ENCODE results near the gene GPC5.

Gene GPC5

DNA sequence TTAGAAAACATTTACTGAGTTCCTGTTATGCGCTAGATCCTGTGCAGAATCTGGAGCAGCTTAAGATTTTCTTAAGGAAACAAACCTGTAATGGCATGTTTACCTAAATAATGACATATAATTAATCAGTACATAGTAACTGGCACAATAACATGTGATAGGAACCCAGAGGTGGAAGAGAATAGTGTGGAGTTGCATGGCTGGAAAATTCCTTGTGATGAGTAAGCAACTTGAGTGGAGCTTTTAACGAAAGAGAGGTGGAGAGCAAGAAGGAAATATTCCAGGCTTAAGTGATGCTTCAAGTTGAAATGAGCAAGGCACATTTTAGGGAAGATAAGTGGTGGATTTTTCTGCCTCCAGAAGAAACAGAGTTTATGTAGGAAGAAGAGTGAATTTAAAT is 9.2 kb upstream of the GPC5 start:
- Histone ChIP-seq H3K79me2 (ENCODE audit: low read length) (no peaks in the 10 kb centered on the region), H3K36me3 (replicated peaks; ENCODE audit: low read depth, low read length) (no peaks in the 10 kb centered on the region), H3K4me2 (ENCODE audit: low read length) (no peak overlapping the region), H3K4me1 (ENCODE audit: low read length) (peaks cover 18% of the 10 kb centered on the region), H3K4me3 (ENCODE audit: low read length) (no peak overlapping the region), H3K27ac (ENCODE audit: low read length) (no peak overlapping the region), H3K9me3 (ENCODE audit: insufficient read depth, low read length) (no peaks in the 10 kb centered on the region), H3K27me3 (ENCODE audit: low read depth, low read length) (no peaks in the 10 kb centered on the region), H3K9ac (ENCODE audit: low read length) (no peak overlapping the region), H2AFZ (ENCODE audit: low read depth, low read length) (no peak overlapping the region), H4K20me1 (ENCODE audit: insufficient read depth, low read length) (no peaks in the 10 kb centered on the region)
- TF ChIP-seq CTCF (IDR thresholded peaks at IDR 0.05; ENCODE audit: low read depth, low read length) (no peak), EZH2phosphoT487 (IDR thresholded peaks at IDR 0.05; ENCODE audit: low read depth) (no peak)

DNA sequence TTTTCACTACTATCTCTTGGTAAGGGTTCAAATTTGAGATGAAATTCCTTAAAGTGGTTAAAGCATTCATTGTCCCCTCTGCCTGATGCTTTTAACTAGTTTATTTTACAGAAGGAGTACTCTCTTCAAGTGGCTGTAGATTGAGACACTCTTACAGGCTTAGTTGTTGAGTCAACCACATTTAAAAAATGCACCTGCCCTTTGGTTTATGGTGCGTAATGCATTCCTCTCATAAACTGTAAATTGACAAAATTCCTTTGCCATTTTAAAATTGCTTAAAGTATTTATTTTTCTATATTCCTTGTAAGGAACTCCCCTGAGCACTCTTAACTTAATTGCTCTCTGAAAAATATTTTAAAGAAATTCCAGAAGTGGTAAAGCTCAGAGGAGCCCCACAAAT is 826 bp upstream of the GPC5 start:
- H3K27ac ChIP-seq (ENCODE audit: low read length), result no peak overlapping the region
- H3K79me2 ChIP-seq (ENCODE audit: low read length), result no peaks in the 10 kb centered on the region
- no peaks in the 10 kb centered on the region for H3K36me3 ChIP-seq (replicated peaks; ENCODE audit: low read depth, low read length)
- peaks cover 18% of the 10 kb centered on the region for H3K27me3 ChIP-seq (ENCODE audit: low read depth, low read length)
- H3K9ac ChIP-seq (ENCODE audit: low read length), result no peak overlapping the region
- H3K4me2 ChIP-seq (ENCODE audit: low read length), result peak overlapping the region; percentile 75
- H3K9me3 ChIP-seq (ENCODE audit: insufficient read depth, low read length), result no peaks in the 10 kb centered on the region
- H2AFZ ChIP-seq (ENCODE audit: low read depth, low read length), result no peak overlapping the region
- TF ChIP-seq CTCF (IDR thresholded peaks at IDR 0.05; ENCODE audit: low read depth, low read length), result no peak
- no peak for TF ChIP-seq EZH2phosphoT487 (IDR thresholded peaks at IDR 0.05; ENCODE audit: low read depth)
- peaks cover 8% of the 10 kb centered on the region for H3K4me1 ChIP-seq (ENCODE audit: low read length)
- peak overlapping the region; percentile 70; the same call in 1 of the 2 replicates for H3K4me3 ChIP-seq (ENCODE audit: low read length)
- H4K20me1 ChIP-seq (ENCODE audit: insufficient read depth, low read length), result no peaks in the 10 kb centered on the region

GRCh38 chr13:91399189-91400062 is 1.0 kb downstream of the GPC5 start:
- H3K79me2 ChIP-seq (ENCODE audit: low read length), result no peaks in the 10 kb centered on the region
- no peaks in the 10 kb centered on the region for H4K20me1 ChIP-seq (ENCODE audit: insufficient read depth, low read length)
- H3K27ac ChIP-seq (ENCODE audit: low read length), result no peak overlapping the region
- H3K36me3 ChIP-seq (replicated peaks; ENCODE audit: low read depth, low read length), result no peaks in the 10 kb centered on the region
- H3K27me3 ChIP-seq (ENCODE audit: low read depth, low read length), result peaks cover 18% of the 10 kb centered on the region
- no peak overlapping the region for H3K9ac ChIP-seq (ENCODE audit: low read length)
- no peaks in the 10 kb centered on the region for H3K9me3 ChIP-seq (ENCODE audit: insufficient read depth, low read length)
- H2AFZ ChIP-seq (ENCODE audit: low read depth, low read length), result no peak overlapping the region
- H3K4me3 ChIP-seq (ENCODE audit: low read length), result peak overlapping the region; percentile 70; the same call in 1 of the 2 replicates
- peak overlapping the region; percentile 75; the same call in 1 of the 2 replicates for H3K4me2 ChIP-seq (ENCODE audit: low read length)
- peaks cover 8% of the 10 kb centered on the region for H3K4me1 ChIP-seq (ENCODE audit: low read length)
- no peak for TF ChIP-seq CTCF (IDR thresholded peaks at IDR 0.05; ENCODE audit: low read depth, low read length)
- TF ChIP-seq EZH2phosphoT487 (IDR thresholded peaks at IDR 0.05; ENCODE audit: low read depth), result no peak

- TF ChIP-seq EZH2phosphoT487 (IDR thresholded peaks at IDR 0.05; ENCODE audit: low read depth) (no peak), CTCF (IDR thresholded peaks at IDR 0.05; ENCODE audit: low read depth, low read length) (no peak)
- H4K20me1 ChIP-seq (ENCODE audit: insufficient read depth, low read length), result no peaks in the 10 kb centered on the region
- no peaks in the 10 kb centered on the region for H3K79me2 ChIP-seq (ENCODE audit: low read length)
- H3K9ac ChIP-seq (ENCODE audit: low read length), result no peak overlapping the region
- no peaks in the 10 kb centered on the region for H3K36me3 ChIP-seq (replicated peaks; ENCODE audit: low read depth, low read length)
- peaks cover 18% of the 10 kb centered on the region for H3K27me3 ChIP-seq (ENCODE audit: low read depth, low read length)
- peaks cover 8% of the 10 kb centered on the region for H3K4me1 ChIP-seq (ENCODE audit: low read length)
- no peak overlapping the region for H2AFZ ChIP-seq (ENCODE audit: low read depth, low read length)
- H3K4me2 ChIP-seq (ENCODE audit: low read length), result no peak overlapping the region
- H3K4me3 ChIP-seq (ENCODE audit: low read length), result no peak overlapping the region
- no peaks in the 10 kb centered on the region for H3K9me3 ChIP-seq (ENCODE audit: insufficient read depth, low read length)
- H3K27ac ChIP-seq (ENCODE audit: low read length), result no peak overlapping the region
Observed at GRCh38 chr13:91400063-91400399, 1.6 kb downstream of the GPC5 start.

Data from OCI-LY3 (cell line).